ENCODE measurements around the gene SPR. TPM values are rescaled to one million over a fixed set of nuclear protein-coding genes. Genes with fewer than 3 reads are reported as not detected.

The SPR gene
- total and polyA plus RNA-seq, 2 of the 13 experiments (the other 11 are each of a cell fraction or from before 2014, with no cell fraction given): 34.0 to 96.0 TPM

- TF ChIP-seq CEBPZ (IDR thresholded peaks at IDR 0.05; ENCODE audit: low read length) (no peak), PHF8 (CRISPR knock-in tag; IDR thresholded peaks at IDR 0.05) (peak; percentile 52), AFF4 (CRISPR knock-in tag; IDR thresholded peaks at IDR 0.05) (no peak), CBX5 (CRISPR knock-in tag; IDR thresholded peaks at IDR 0.05; ENCODE audit: borderline replicate concordance) (peak; percentile 84; the same call in 1 of the 2 replicates), IRF1 (CRISPR knock-in tag; IDR thresholded peaks at IDR 0.05; ENCODE audit: low read depth) (no peak), PHF5A (CRISPR knock-in tag; IDR thresholded peaks at IDR 0.05; ENCODE audit: low read depth, unreplicated experiment) (no peak), HNF1B (CRISPR knock-in tag; IDR thresholded peaks at IDR 0.05) (peak; percentile 62; the same call in 1 of the 2 replicates), MED13 (CRISPR knock-in tag; IDR thresholded peaks at IDR 0.05) (no peak), NRL (CRISPR knock-in tag; IDR thresholded peaks at IDR 0.05; ENCODE audit: borderline replicate concordance) (no peak), CHD4 (IDR thresholded peaks at IDR 0.05; ENCODE audit: borderline replicate concordance, low read length) (no peak), MTERF4 (CRISPR knock-in tag; IDR thresholded peaks at IDR 0.05) (peak; percentile 12; the same call in 1 of the 2 replicates), ZNF224 (CRISPR knock-in tag; IDR thresholded peaks at IDR 0.05) (no peak), MAFK (conservative IDR thresholded peaks at IDR 0.05 in 1 of 2, IDR thresholded peaks at IDR 0.05 in 1 of 2; ENCODE audit: low read length in 2 of 2) (0 out of 4 replicates have a peak, but pooled peaks of 1 of the 2 experiments have one; percentile 11), ARNT2 (CRISPR knock-in tag; IDR thresholded peaks at IDR 0.05; ENCODE audit: low read depth) (peak; percentile 58; the same call in 1 of the 2 replicates), CENPT (CRISPR knock-in tag; IDR thresholded peaks at IDR 0.05; ENCODE audit: low read depth) (no peak), MIER3 (CRISPR knock-in tag; IDR thresholded peaks at IDR 0.05; ENCODE audit: borderline replicate concordance) (peak; percentile 71; the same call in 1 of the 2 replicates)
Observed at GRCh38 chr2:72862239-72862988, 24.8 kb upstream of the SPR start (continued).
